SU-DHL-6 (cell line): ENCODE data around the gene BICC1.

Experiments
- H2AFZ ChIP-seq: fragments of 200-600 bp; sonication (generic); 2 replicates; pipeline ENCODE4 v1.6.1; 2014; ENCODE audit warnings: low read depth, mild to moderate bottlenecking, moderate library complexity, mixed read lengths, antibody characterized with exemption, low read length; ENCODE audit not compliant: severe bottlenecking
- H3F3A ChIP-seq: fragments of 200-600 bp; shearing (Covaris generic); 2 replicates; pipeline ENCODE4 v1.6.0; 2016; ENCODE audit warnings: antibody characterized with exemption, mild to moderate bottlenecking; ENCODE audit not compliant: insufficient read depth
- H3K27ac ChIP-seq: fragments of 200-600 bp; sonication (generic); 2 replicates; pipeline ENCODE4 v1.5.1; 2016; ENCODE audit warnings: low read depth, mild to moderate bottlenecking, low read length, moderate library complexity, mixed read lengths
- H3K27me3 ChIP-seq: fragments of 200-600 bp; sonication (generic), shearing (Covaris generic); 2 replicates; pipeline ENCODE4 v1.6.0; 2014; ENCODE audit warnings: mild to moderate bottlenecking, low read length
- H3K36me3 ChIP-seq: fragments of 200-600 bp; sonication (generic); 2 replicates; pipeline ENCODE4 v1.6.1; 2014; ENCODE audit warnings: mild to moderate bottlenecking, low read length, mixed read lengths
- H3K4me2 ChIP-seq: fragments of 300-600, 200-600 bp; shearing (Covaris generic), sonication (generic); 2 replicates; pipeline ENCODE4 v1.6.0; 2014; ENCODE audit warnings: low read length, low read depth, mild to moderate bottlenecking; ENCODE audit not compliant: poor library complexity, severe bottlenecking
- H3K4me3 ChIP-seq: fragments of 200-600 bp; sonication (generic); 2 replicates; pipeline ENCODE4 v1.5.1; 2014; ENCODE audit warnings: antibody characterized with exemption, low read length, mild to moderate bottlenecking, mixed read lengths; ENCODE audit not compliant: insufficient read depth, poor library complexity, severe bottlenecking
- H3K79me2 ChIP-seq: fragments of 200-600 bp; sonication (generic); 2 replicates; pipeline ENCODE4 v1.6.1; 2014; ENCODE audit warnings: mild to moderate bottlenecking, low read length, moderate library complexity; ENCODE audit not compliant: insufficient read depth
- H3K9ac ChIP-seq: fragments of 200-600 bp; sonication (generic); 2 replicates; pipeline ENCODE4 v1.7.0; 2014; ENCODE audit warnings: mild to moderate bottlenecking, low read length
- H3K9me2 ChIP-seq: fragments of 200-600 bp; sonication (generic); replicated peaks from 2 replicates; pipeline ENCODE4 v1.6.1; 2014; ENCODE audit warnings: low read length; ENCODE audit not compliant: insufficient read depth
- H3K9me3 ChIP-seq: fragments of 200-600 bp; sonication (generic); 2 replicates; pipeline ENCODE4 v1.6.1; 2014; ENCODE audit warnings: low read length, mixed read lengths; ENCODE audit not compliant: insufficient read depth
- H4K20me1 ChIP-seq: fragments of 200-600 bp; sonication (generic); 2 replicates; pipeline ENCODE4 v1.6.1; 2014; ENCODE audit warnings: low read depth, mild to moderate bottlenecking, antibody characterized with exemption, low read length, moderate library complexity, mixed read lengths
- CTCF ChIP-seq: fragments of 200-600 bp; sonication (generic); IDR thresholded peaks from one replicate; pipeline ENCODE4 v1.5.1; 2017; ENCODE audit warnings: antibody characterized with exemption, mild to moderate bottlenecking, low read length, moderate library complexity; ENCODE audit not compliant: insufficient read depth, poor library complexity, severe bottlenecking
- EZH2phosphoT487 ChIP-seq: fragments of 200-600 bp; sonication (generic), shearing (Covaris generic); conservative IDR thresholded peaks from 2 replicates; pipeline ENCODE4 v1.6.1; 2018; ENCODE audit warnings: mild to moderate bottlenecking, antibody characterized with exemption, low read length, moderate library complexity, mixed read lengths

Gene BICC1

GRCh38 chr10:58627392-58627791 lies 114.7 kb downstream of the BICC1 start:
- Histone ChIP-seq H4K20me1 (no peaks in the 10 kb centered on the region), H3K36me3 (no peaks in the 10 kb centered on the region), H3K4me3 (no peak overlapping the region), H3K27me3 (no peaks in the 10 kb centered on the region), H3K9me3 (no peaks in the 10 kb centered on the region), H3K9me2 (no peaks in the 10 kb centered on the region), H3F3A (no peaks in the 10 kb centered on the region), H3K79me2 (no peaks in the 10 kb centered on the region), H3K9ac (no peak overlapping the region), H3K27ac (no peak overlapping the region), H3K4me2 (no peak overlapping the region), H2AFZ (no peak overlapping the region)
- TF ChIP-seq EZH2phosphoT487: no peak
- no peak for TF ChIP-seq CTCF

GRCh38 chr10:58631715-58632114 lies 119.0 kb downstream of the BICC1 start:
- no peaks in the 10 kb centered on the region for H3K79me2 ChIP-seq
- H3K9me2 ChIP-seq: no peaks in the 10 kb centered on the region
- H3K27me3 ChIP-seq: no peaks in the 10 kb centered on the region
- H3K9ac ChIP-seq: no peak overlapping the region
- no peak overlapping the region for H2AFZ ChIP-seq
- TF ChIP-seq EZH2phosphoT487 (no peak), CTCF (no peak)
- no peaks in the 10 kb centered on the region for H3F3A ChIP-seq
- no peak overlapping the region for H3K27ac ChIP-seq
- no peaks in the 10 kb centered on the region for H4K20me1 ChIP-seq
- H3K4me3 ChIP-seq: no peak overlapping the region
- no peaks in the 10 kb centered on the region for H3K9me3 ChIP-seq
- H3K4me2 ChIP-seq: no peak overlapping the region
- no peaks in the 10 kb centered on the region for H3K36me3 ChIP-seq

GRCh38 chr10:58632216-58632615 lies 119.5 kb downstream of the BICC1 start:
- H3K9me2 ChIP-seq: no peaks in the 10 kb centered on the region
- TF ChIP-seq CTCF (no peak), EZH2phosphoT487 (no peak)
- no peaks in the 10 kb centered on the region for H3K9me3 ChIP-seq
- no peak overlapping the region for H3K4me3 ChIP-seq
- no peak overlapping the region for H3K9ac ChIP-seq
- H3K27ac ChIP-seq: no peak overlapping the region
- no peaks in the 10 kb centered on the region for H3K36me3 ChIP-seq
- no peaks in the 10 kb centered on the region for H3K27me3 ChIP-seq
- H3K79me2 ChIP-seq: no peaks in the 10 kb centered on the region
- no peaks in the 10 kb centered on the region for H4K20me1 ChIP-seq
- H3K4me2 ChIP-seq: no peak overlapping the region
- no peak overlapping the region for H2AFZ ChIP-seq
- H3F3A ChIP-seq: no peaks in the 10 kb centered on the region

- Histone ChIP-seq H3K27me3 (no peaks in the 10 kb centered on the region), H3K9ac (no peak overlapping the region), H3K9me3 (no peaks in the 10 kb centered on the region), H3F3A (no peaks in the 10 kb centered on the region), H3K36me3 (no peaks in the 10 kb centered on the region), H3K9me2 (no peaks in the 10 kb centered on the region), H3K27ac (no peak overlapping the region), H3K4me3 (no peak overlapping the region), H3K4me2 (no peak overlapping the region), H2AFZ (no peak overlapping the region), H4K20me1 (no peaks in the 10 kb centered on the region), H3K79me2 (no peaks in the 10 kb centered on the region)
- TF ChIP-seq CTCF: no peak
These were observed 124.7 kb downstream of the BICC1 start for GRCh38 chr10:58637352-58637751.
